ENCODE data around the gene RHOT2.
A peak's percentile ranks its signal among the peaks of the same experiment; 100 is the strongest.

The RHOT2 gene

GRCh38 chr16:667780-668518 lies at the start of gene RHOT2:
Gene RHOT2, plus strand, starts transcription at chr16:668132. Its CDS starts 68 bp downstream, at chr16:668200.
- H3K4me3 ChIP-seq (ENCODE audit: low read depth, low read length), result peak within 1 kb of the TSS; percentile 99
- peak; percentile 92 for TF ChIP-seq CTCF (IDR thresholded peaks at IDR 0.05; ENCODE audit: borderline replicate concordance, insufficient read depth, low read depth, low read length)

GRCh38 chr16:619476-620100 lies 48.3 kb upstream of the RHOT2 start:
- no peak for TF ChIP-seq CTCF (IDR thresholded peaks at IDR 0.05; ENCODE audit: borderline replicate concordance, insufficient read depth, low read depth, low read length)
- H3K4me3 ChIP-seq (ENCODE audit: low read depth, low read length), result no peak overlapping the region

GRCh38 chr16:620700-621525 lies 47.0 kb upstream of the RHOT2 start:
- TF ChIP-seq CTCF (IDR thresholded peaks at IDR 0.05; ENCODE audit: borderline replicate concordance, insufficient read depth, low read depth, low read length), result no peak
- no peak overlapping the region for H3K4me3 ChIP-seq (ENCODE audit: low read depth, low read length)

GRCh38 chr16:621526-622105 lies 46.3 kb upstream of the RHOT2 start:
- H3K4me3 ChIP-seq (ENCODE audit: low read depth, low read length), result no peak overlapping the region

GRCh38 chr16:622920-623280 lies 45.0 kb upstream of the RHOT2 start:
- no peak overlapping the region for H3K4me3 ChIP-seq (ENCODE audit: low read depth, low read length)
- no peak for TF ChIP-seq CTCF (IDR thresholded peaks at IDR 0.05; ENCODE audit: borderline replicate concordance, insufficient read depth, low read depth, low read length)

More at GRCh38 chr16:621526-622105, 46.3 kb upstream of the RHOT2 start:
- no peak for TF ChIP-seq CTCF (IDR thresholded peaks at IDR 0.05; ENCODE audit: borderline replicate concordance, insufficient read depth, low read depth, low read length)

- no peak for TF ChIP-seq CTCF (IDR thresholded peaks at IDR 0.05; ENCODE audit: borderline replicate concordance, insufficient read depth, low read depth, low read length)
Observed at GRCh38 chr16:624526-625070, 43.3 kb upstream of the RHOT2 start.

More at GRCh38 chr16:624526-625070, 43.3 kb upstream of the RHOT2 start:
- no peak overlapping the region for H3K4me3 ChIP-seq (ENCODE audit: low read depth, low read length)

Data from GM12875 (cell line).